NCI-H748 (cell line): ENCODE data around the gene MINDY1.

Experiments
- DNase-seq: peaks from one replicate; lab custom pipeline; 2025; ENCODE audit not compliant: unreplicated experiment; lab: John Stamatoyannopoulos, UW

The MINDY1 gene

DNA sequence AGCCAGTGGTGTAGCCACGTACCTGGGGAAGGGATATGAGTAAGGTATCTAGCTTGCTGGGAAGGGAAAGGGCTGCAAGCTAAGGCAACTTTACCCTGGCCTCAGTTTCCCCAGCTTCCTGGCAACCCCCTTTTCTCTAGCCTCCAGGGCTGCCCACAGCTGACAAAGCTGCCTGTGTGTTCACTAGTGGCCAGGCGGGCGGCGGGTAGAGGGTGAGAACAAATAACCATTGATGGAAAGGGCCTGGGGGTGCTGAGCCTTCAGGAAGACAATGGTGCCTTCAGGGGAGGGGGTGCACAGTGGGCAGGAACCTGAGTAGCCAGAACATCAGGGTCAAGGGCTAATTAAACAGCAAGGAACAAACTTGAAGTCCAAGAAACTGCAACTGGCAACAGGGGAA lies 38.2 kb downstream of the MINDY1 start:
- DNase-seq: no peak

DNA sequence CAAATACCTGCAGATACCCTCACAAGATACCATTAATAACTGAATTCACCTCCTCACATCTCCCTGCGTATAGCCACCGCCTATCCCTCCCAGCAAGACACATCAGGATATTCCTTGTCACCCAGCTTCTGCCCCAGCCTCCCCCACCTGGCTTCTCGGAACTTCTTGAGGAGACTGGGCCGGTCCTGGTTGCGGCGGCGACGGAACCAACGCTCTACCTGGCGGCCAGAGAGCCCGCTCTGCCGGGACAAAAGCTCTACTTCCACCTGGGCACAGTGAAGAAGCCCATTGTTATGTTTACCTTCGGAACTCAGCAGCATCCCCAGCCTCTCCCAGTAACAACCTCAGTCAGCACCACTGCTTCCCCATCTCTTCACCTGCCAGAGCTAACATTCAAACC lies 38.8 kb downstream of the MINDY1 start:
- no peak for DNase-seq

DNA sequence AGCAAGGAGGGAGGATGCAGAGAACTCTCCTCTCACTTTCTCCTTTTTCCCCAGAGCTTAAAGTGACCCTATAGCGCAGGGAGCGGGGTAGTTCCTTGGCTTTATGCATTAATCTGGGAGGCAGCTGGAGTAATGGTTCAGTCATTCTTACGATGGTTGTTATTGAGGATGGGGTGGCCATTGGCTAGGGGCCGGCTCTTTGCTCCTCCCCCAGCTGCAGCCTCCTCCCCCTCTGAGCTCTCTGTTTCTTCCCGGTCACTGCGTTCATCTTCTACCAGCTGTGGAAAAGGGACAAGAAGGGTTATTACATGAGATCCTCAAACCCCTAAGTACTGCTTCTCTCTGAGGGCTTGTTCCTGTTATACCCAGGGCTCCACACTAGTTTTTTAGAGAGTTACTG lies 40.7 kb downstream of the MINDY1 start:
- DNase-seq: no peak

DNA sequence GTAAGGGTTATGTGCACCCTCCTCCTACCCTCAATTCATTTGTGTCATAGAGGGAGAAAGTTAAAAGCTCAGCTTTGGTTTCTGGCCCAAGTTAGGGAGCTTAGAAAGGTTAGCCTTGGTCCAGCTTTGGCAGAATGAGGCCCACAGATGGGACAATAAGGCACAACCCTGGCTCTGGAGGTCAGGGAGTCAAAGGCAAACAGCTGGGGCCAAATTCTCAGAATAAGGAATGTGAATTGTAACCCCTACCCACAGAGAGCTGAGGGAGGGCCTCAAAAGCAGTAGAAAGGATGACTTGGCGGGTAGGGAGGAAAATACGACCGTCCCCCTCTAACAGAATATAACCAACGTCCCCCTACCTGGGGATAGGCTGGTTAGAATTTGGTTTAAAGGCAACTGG lies 41.1 kb downstream of the MINDY1 start:
- no peak for DNase-seq

DNA sequence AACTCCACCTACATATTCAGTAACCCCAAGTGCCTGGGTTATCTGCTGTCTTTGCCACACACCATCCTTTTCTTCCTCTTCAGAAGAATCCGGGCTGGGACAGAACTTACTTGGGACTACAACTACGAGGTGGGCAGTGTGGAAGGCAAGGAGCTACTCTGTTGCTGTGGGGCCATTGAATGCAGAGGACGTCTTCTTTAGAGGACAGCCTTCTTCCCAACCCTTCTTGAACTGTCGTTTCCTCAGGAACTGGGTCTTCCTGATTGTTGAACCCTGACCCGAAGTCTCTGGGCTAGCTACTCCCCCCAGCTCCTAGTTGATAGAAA lies 42.6 kb downstream of the MINDY1 start:
- no peak for DNase-seq

DNA sequence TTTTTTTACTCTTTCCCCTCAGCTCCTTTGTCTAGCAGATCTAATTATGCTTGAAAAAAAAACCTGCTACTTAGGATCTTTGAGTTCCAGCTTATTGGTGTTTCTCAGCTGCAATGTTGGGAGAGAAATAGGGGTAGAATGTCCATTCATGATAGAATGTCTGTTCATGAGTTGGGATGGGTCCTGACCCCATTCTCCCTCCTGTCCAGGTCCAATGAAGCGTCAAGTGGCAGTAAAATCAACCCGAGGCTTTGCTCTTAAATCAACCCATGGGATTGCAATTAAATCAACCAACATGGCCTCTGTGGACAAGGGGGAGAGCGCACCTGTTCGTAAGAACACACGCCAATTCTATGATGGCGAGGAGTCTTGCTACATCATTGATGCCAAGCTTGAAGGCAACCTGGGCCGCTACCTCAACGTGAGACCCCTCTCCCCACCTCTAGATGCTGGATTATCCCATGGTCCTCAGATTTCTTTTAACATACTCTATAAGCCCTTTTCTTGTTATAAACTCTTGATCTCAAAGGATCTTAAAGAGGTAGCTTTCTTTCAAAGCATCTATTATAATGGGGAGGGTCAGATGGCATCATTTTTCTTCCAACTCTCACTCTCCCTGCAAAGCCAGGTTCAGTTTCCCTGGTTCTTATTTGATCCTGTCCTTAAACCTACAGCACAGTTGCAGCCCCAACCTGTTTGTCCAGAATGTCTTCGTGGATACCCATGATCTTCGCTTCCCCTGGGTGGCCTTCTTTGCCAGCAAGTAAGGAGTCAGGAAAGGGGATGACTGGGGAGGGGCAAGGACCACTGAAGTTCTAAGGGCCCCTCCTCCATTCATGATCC lies 43.2 kb downstream of the MINDY1 start:
- no peak for DNase-seq

DNA sequence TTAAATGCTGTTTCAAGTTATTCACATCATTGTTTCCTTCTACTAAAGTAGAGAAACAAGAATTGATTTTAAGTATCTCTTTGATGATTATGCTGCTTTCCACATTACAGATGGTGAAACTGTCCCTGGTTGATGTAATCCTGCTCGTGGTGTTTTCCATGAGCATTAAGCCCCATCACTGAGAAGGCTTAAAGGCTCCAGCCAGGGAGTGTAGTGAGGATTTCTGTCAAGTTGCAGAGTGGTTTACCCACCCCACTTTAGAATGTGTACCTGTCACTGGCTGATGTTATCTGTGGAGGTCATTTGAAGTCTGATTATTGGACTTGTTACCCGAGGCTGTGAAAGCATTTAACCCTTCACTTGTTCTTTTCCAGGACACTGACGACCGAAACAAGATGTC lies 44.9 kb downstream of the MINDY1 start:
- DNase-seq: no peak

DNA sequence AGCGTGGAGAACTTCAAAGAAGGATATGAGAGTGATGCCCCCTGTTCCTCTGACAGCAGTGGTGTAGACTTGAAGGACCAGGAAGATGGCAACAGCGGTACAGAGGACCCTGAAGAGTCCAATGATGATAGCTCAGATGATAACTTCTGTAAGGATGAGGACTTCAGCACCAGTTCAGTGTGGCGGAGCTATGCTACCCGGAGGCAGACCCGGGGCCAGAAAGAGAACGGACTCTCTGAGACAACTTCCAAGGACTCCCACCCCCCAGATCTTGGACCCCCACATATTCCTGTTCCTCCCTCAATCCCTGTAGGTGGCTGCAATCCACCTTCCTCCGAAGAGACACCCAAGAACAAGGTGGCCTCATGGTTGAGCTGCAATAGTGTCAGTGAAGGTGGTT lies 46.1 kb downstream of the MINDY1 start:
- DNase-seq: no peak

DNA sequence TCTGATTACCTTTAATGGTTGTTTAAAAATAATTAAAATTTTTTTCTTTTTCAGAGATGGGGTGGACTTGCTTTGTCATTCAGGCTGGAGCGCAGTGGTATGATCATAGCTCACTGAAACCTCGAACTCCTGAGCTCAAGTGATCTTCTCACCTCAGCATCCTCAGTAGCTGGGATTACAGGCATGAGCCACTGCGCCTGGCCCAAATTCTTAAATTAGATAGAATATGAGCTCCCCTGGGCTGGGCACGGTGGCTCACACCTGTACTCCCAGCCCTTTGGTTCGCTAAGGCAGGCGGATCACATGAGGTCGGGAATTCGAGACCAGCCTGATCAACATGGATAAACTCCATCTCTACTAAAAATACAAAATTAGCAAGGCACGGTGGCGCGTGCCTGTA lies 49.0 kb downstream of the MINDY1 start:
- DNase-seq: no peak

DNA sequence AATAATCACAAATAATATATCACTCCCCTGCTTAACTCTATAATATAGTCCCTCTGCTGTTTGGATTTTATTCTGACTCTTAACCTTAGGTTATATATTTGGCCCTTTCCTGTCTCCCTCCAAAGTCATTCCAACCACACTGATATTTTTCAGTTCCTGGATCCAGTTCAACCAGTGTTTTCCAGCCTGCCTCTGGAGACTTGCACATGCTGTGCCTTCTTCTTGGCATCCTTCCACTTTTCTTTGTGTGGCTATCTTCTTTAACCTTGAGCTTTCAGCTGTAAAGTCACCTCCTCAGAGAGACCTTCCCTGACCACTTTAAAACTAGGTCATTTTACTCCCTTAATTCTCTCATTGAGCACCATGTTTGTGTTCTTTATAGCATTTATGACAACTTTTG lies 51.4 kb downstream of the MINDY1 start:
- no peak for DNase-seq

DNA sequence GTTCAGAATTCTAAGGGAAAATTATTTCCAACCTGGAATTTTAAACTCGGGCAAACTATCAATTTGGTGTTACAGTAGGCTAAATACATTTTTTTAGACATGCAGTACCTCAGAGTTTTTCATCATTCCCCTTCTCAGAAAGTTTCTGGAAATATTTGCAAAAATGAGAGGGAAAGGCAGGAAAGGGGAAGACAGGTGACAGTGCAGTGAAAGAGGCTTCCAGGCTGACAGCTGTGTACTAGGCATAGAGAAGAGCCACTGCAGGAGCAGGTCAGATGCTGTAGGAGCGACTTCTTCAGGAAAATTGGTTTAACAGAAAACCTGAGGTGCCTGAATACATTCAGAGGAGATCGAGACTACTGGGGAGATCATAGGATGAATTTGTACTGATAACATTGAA lies 52.0 kb downstream of the MINDY1 start:
- DNase-seq: no peak
